Left lung (tissue), 10 donors: ENCODE measurements around the gene KCTD6. TPM values are rescaled to one million over a fixed set of nuclear protein-coding genes. Genes with fewer than 3 reads are reported as not detected.

ENCODE experiments used
- ATAC-seq: fragments of 200-7000 bp; cut with Tn5 transposase; one replicate; pipeline ENCODE4 v1.9.1; 2020; ENCODE audit warnings: moderate library complexity
- DNase-seq, 4 donors: peaks; one replicate each; pipeline ENCODE4 v3.0.0-alpha.2; 2013 to 2020
- H3K27ac ChIP-seq, 2 donors: fragments of 200-600 bp; sonication (generic) in 1 of 2; one replicate each; pipeline versions ENCODE4 v1.5.0 to v1.8.0; 2020 to 2021
- H3K27me3 ChIP-seq, 2 donors: fragments of 200-600 bp; sonication (generic) in 1 of 2; one replicate each; pipeline versions ENCODE4 v1.5.0 to v1.8.0; 2020 to 2021
- H3K36me3 ChIP-seq, 2 donors: fragments of 200-600 bp; sonication (generic) in 1 of 2; one replicate each; pipeline versions ENCODE4 v1.5.0 to v1.8.0; 2020 to 2021
- H3K4me1 ChIP-seq, 2 donors: fragments of 200-600 bp; one replicate each; pipeline ENCODE4 v1.8.0; 2021
- H3K4me3 ChIP-seq, 2 donors: fragments of 200-600 bp; sonication (generic) in 1 of 2; one replicate each; pipeline versions ENCODE4 v1.5.0 to v1.8.0; 2020 to 2021; ENCODE audit warnings: mild to moderate bottlenecking in 1 of 2
- H3K9me3 ChIP-seq, 2 donors: fragments of 200-600 bp; sonication (generic) in 1 of 2; one replicate each; pipeline versions ENCODE4 v1.5.0 to v1.8.0; 2020 to 2021
- CTCF ChIP-seq, 2 donors: fragments of 200-600 bp; sonication (generic) in 1 of 2; IDR thresholded peaks; one replicate each; pipeline versions ENCODE4 v1.5.0 to v1.8.0; 2021; ENCODE audit warnings: antibody characterized with exemption in 2 of 2
- intact Hi-C, 2 donors: fragments of 100-400 bp; cut with DNase I; formaldehyde crosslinking; loops; one replicate each; pipeline versions ENCODE4 v1.11.2 to v1.14.2; 2022
- polyA plus RNA-seq, 6 donors: library from polyadenylated mRNA; unstranded; fragments of 120-200 nt; gene quantifications; one replicate each; pipeline ENCODE4 v1.2.1, GENCODE V29; 2013; ENCODE audit not compliant: insufficient read length in 6 of 6
- total RNA-seq, 2 donors: library from RNA; stranded (reverse); fragmentation: NEBNext Ultra II Directional; extraction: Animal tissue kit (Norgen Biotek cat#: 25700); gene quantifications; one replicate each; pipeline ENCODE4 v1.2.1, GENCODE V29; 2021
- donor health status: DM: no; HTN: yes; CAD: no.
- donor health status: DM: no; HTN: no; CAD: no.

KCTD6 gene
- total and polyA plus RNA-seq, 8 donors: 8.1 to 19.2 (median 16.8) TPM

DNA sequence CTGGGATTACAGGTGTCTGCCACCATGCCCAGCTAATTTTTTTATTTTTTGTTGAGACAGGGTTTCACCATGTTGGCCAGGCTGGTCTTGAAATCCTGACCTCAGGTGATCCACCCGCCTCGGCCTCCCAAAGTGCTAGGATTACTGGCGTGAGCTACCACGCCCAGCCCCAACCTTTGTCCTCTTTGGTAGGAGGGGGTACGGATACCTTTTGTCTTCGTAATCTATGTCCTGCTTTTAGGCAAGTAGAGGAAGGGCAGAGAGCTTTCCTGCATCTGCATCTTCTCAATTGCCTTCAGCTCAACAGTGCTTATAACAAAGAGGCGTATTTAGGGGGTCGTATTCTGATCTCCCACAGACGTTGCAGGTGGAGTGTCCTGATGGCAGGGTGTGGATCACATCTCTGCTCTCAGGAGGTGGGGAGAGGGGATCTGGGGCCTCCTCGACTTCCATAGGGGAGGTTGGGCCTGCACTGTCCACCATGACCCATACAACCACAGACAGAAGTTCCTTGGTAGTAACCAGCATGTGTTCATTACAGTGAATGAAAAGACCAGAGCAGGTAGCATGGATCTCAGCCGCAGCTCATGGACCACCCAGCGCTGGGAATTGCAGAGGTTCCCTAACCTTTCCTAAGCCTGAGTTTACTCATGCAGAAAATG is 21.4 kb upstream of the KCTD6 start:
- Histone ChIP-seq H3K4me1 (peaks cover 0 to 42% of the 10 kb centered on the region in 2 donors), H3K9me3 (no peaks in the 10 kb centered on the region), H3K4me3 (no peak overlapping the region), H3K27ac (peak overlapping the region; percentile 10 to 73), H3K27me3 (no peaks in the 10 kb centered on the region), H3K36me3 (no peaks in the 10 kb centered on the region)
- DNase-seq: no peak
- intact Hi-C loops: no loop called here
- TF ChIP-seq CTCF (IDR thresholded peaks at IDR 0.05): no peak
- no peak for ATAC-seq

DNA sequence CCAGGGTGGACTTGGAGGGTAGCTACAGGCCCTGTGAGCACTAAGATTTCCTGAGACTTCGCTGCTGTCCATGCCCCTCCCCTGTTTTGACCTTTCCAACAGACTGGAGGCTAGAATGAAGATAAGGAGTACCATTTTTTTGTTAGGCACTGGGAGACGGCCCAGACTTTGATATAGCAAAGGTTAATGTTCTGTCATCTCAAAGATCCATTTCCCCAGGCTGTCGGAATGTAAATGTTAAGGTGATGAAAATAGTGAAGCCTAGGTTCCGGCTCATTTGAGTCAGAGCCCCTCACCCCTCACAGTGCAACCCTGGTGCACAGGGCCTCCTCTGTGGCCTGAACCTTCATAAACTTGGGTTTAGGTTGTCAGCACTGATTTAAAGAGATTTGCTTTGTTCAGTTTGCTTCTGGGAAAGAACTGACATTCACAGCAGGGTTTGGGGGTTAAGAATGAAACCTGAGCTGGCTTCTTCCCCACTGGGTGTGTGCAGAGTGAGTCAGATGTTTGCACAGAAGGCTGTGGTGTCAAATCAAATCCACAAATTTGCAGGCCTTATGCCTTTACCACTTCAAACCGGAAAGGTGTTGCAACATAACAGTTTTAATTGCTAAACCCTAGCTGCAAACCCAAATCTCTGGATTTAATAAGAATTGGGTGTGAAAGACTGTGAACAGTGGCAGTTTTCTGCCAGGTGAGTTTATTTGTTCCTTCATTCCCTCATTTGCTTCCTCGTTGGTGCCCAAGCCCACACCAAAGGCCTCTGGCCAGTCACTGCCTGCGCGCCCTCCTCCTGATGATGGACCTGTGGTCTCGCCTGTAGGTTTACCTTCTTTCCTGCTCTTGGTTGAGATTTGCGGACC is 20.6 kb upstream of the KCTD6 start:
- intact Hi-C loops: no loop called here
- peak overlapping the region; percentile 10 to 73 for H3K27ac ChIP-seq

GRCh38 chr3:58473275-58473674 is 18.6 kb upstream of the KCTD6 start:
- Histone ChIP-seq H3K4me1 (peaks cover 0 to 42% of the 10 kb centered on the region in 2 donors), H3K27me3 (no peaks in the 10 kb centered on the region), H3K9me3 (no peaks in the 10 kb centered on the region), H3K4me3 (no peak overlapping the region), H3K36me3 (no peaks in the 10 kb centered on the region), H3K27ac (no peak overlapping the region)
- DNase-seq: no peak
- no peak for ATAC-seq
- TF ChIP-seq CTCF (IDR thresholded peaks at IDR 0.05): no peak
- intact Hi-C loops: no loop called here

More for the DNA sequence above, 20.6 kb upstream of the KCTD6 start:
- H3K4me1 ChIP-seq: peaks cover 0 to 42% of the 10 kb centered on the region in 2 donors
- peak; percentile 96 for ATAC-seq
- no peak for TF ChIP-seq CTCF (IDR thresholded peaks at IDR 0.05)
- no peaks in the 10 kb centered on the region for H3K9me3 ChIP-seq
- no peaks in the 10 kb centered on the region for H3K27me3 ChIP-seq
- H3K36me3 ChIP-seq: no peaks in the 10 kb centered on the region
- peak in 2 of 4 donors; percentile 51 to 62 for DNase-seq
- no peak overlapping the region for H3K4me3 ChIP-seq

GRCh38 chr3:58474348-58474911 is 17.5 kb upstream of the KCTD6 start:
- Histone ChIP-seq H3K4me3 (no peak overlapping the region), H3K27me3 (no peaks in the 10 kb centered on the region), H3K9me3 (peaks cover 0 to 3% of the 10 kb centered on the region in 2 donors), H3K27ac (no peak overlapping the region), H3K4me1 (peaks cover 0 to 42% of the 10 kb centered on the region in 2 donors), H3K36me3 (no peaks in the 10 kb centered on the region)
- no peak for TF ChIP-seq CTCF (IDR thresholded peaks at IDR 0.05)
- DNase-seq (no peak), ATAC-seq (peak; percentile 47)
- intact Hi-C loops: no loop called here
